Large intestine (tissue), 3 donors: ENCODE measurements around the gene TJAP1. TPM values are rescaled to one million over a fixed set of nuclear protein-coding genes. Genes with fewer than 3 reads are reported as not detected.

ENCODE experiments used
- DNase-seq, 2 donors: peaks; one replicate each; pipeline versions ENCODE4 v3.0.0 to v3.0.0-alpha.2; 2013
- H3K27ac ChIP-seq: one replicate; pipeline ENCODE4 v1.5.1; 2013; ENCODE audit warnings: low read length
- H3K27me3 ChIP-seq: 2 replicates; pipeline ENCODE4 v1.6.1; 2013; ENCODE audit warnings: low read length; ENCODE audit not compliant: control insufficient read depth, insufficient read depth
- H3K36me3 ChIP-seq: 2 replicates; pipeline ENCODE4 v1.6.1; 2013; ENCODE audit warnings: low read length; ENCODE audit not compliant: control insufficient read depth, insufficient read depth
- H3K4me1 ChIP-seq: one replicate; pipeline ENCODE4 v1.6.1; 2013; ENCODE audit warnings: low read length; ENCODE audit not compliant: control insufficient read depth, insufficient read depth
- H3K4me3 ChIP-seq: one replicate; pipeline ENCODE4 v1.5.1; 2013; ENCODE audit warnings: low read length
- H3K9me3 ChIP-seq: one replicate; pipeline ENCODE4 v1.6.1; 2013; ENCODE audit warnings: mild to moderate bottlenecking, low read depth, low read length, moderate library complexity; ENCODE audit not compliant: control insufficient read depth
- WGBS: methylation state at CpG from one replicate; pipeline ENCODE4 v1.1.5; 2013; ENCODE audit warnings: low lambda C conversion rate; ENCODE audit not compliant: insufficient coverage; 5-methylcytosine and 5-hydroxymethylcytosine counted together
- polyA plus RNA-seq: library from polyadenylated mRNA; unstranded; fragments of 120-200 nt; gene quantifications from one replicate; pipeline ENCODE4 v1.2.1, GENCODE V29; 2013

TJAP1 gene
- polyA plus RNA-seq, 1 donor: 43.1 TPM

DNA sequence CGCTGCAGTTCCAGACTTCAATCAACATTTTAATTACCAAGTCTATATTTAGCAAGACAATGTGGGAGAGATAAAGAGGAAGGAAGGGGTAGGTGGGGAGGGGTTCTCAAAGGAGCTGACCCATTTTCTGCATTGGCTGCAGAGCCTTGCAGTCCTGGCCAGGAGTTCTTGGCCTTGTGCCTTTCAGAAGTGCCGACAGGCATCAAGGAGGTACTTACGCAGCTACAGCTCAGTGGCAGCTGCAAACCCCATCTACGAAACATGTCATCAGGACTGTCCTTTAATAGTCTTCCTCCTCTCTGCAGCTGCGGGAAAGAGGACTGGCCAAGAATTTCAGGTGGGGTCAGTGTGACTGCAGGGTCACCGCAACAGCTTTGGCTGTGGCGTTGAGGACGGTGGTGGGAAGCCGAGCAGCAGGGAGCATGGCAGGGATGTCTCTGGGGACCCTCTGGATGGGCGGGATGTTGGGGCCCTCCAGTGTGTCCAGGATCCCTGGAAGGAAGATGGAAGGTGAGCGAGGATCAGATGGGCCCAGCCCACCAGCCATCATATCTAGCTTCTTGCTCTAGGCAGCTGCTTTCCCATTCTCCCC is 34.5 kb downstream of the TJAP1 start:
- WGBS: no CpG with 5 or more reads among the region's 11 CpGs
- H3K9me3 ChIP-seq: no peaks in the 10 kb centered on the region
- H3K27ac ChIP-seq: no peak overlapping the region
- peaks cover 33% of the 10 kb centered on the region for H3K4me1 ChIP-seq
- no peak for DNase-seq
- H3K36me3 ChIP-seq: peaks cover 45% of the 10 kb centered on the region
- no peak overlapping the region for H3K4me3 ChIP-seq
- peaks cover 20% of the 10 kb centered on the region for H3K27me3 ChIP-seq

GRCh38 chr6:43515808-43516207 is 38.4 kb downstream of the TJAP1 start:
- no peaks in the 10 kb centered on the region for H3K27me3 ChIP-seq
- DNase-seq: no peak
- H3K36me3 ChIP-seq: peaks cover 62% of the 10 kb centered on the region
- WGBS: 50% methylated on average over 1 of the region's 9 CpGs
- H3K4me3 ChIP-seq: peak overlapping the region; percentile 83
- H3K27ac ChIP-seq: peak overlapping the region; percentile 73
- H3K9me3 ChIP-seq: no peaks in the 10 kb centered on the region
- H3K4me1 ChIP-seq: peaks cover 20% of the 10 kb centered on the region

DNA sequence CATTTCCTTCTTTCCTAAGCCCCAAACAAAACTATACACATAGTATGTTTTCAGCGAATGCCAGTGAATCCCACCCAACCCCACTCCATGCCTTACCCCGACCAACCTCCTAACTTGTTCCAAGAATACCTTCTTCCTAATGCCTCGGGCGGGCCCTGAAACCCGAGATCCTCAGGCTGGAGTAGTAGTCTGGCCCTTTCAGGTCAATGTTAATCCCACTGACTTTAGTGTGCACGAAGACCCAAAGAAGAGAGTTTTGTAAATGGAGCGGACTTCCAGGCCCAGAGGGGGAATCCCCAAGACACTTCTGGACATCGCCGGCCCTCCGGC is 39.0 kb downstream of the TJAP1 start:
- Histone ChIP-seq H3K27ac (peak overlapping the region; percentile 73), H3K27me3 (no peaks in the 10 kb centered on the region), H3K4me3 (peak overlapping the region; percentile 83), H3K36me3 (peaks cover 63% of the 10 kb centered on the region), H3K4me1 (peaks cover 16% of the 10 kb centered on the region), H3K9me3 (no peaks in the 10 kb centered on the region)
- WGBS: no CpG with 5 or more reads among the region's 10 CpGs
- no peak for DNase-seq

DNA sequence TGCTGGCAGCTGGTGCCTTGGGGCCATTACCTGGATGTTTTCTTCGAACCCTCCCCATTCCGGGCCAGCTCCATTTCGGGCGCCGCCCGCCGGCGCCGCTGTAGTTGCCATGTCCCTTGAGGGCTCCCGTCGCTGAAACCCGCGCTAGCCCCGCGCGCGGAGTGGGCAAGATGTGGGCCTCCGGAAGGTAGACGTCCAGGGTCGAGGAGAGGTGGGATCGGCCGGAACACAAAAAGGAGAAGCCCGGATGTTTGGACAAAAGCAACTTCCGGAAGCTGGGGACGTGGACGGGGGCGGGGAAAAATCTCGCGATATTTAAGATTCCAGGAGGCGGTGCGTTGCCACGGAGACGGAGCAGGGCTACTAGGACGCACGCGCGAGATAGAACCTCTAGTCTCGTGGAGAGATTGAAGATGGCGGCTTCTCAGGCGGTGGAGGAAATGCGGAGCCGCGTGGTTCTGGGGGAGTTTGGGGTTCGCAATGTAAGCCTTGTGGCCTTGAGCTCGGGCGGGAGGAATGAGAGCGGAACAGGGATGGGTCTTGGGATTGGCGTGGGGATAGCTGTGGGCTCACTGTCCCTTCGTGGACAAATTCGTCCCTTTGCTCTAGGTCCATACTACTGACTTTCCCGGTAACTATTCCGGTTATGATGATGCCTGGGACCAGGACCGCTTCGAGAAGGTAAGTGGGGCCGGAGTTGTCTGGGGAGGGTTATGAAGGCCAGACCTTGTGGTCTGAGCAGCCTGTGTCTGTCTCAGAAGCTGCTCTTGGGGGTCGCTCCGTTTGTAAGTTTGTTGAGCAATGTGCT is 39.5 kb downstream of the TJAP1 start, which contains the start of the genes POLR1C and YIPF3:
Gene POLR1C, plus strand, starts transcription at position 393 of the 808 bp plus-strand sequence. Its CDS starts 21 bp downstream, at position 414.
Gene YIPF3, minus strand, starts transcription at position 230 of the 808 bp plus-strand sequence. Its CDS starts 119 bp downstream, at position 111.
- Histone ChIP-seq H3K27ac (peak within 1 kb of the TSS; percentile 73), H3K36me3 (peaks cover 63% of the 10 kb centered on the region), H3K27me3 (no peaks in the 10 kb centered on the region), H3K4me3 (peak within 1 kb of the TSS; percentile 83), H3K9me3 (no peaks in the 10 kb centered on the region), H3K4me1 (peaks cover 16% of the 10 kb centered on the region)
- no CpG with 5 or more reads among the region's 57 CpGs for WGBS
- peak; percentile 97 to 98 for DNase-seq

GRCh38 chr6:43517505-43518357 is 40.4 kb downstream of the TJAP1 start:
- DNase-seq: no peak
- 0% methylated on average over 4 of the region's 10 CpGs for WGBS
- peaks cover 16% of the 10 kb centered on the region for H3K4me1 ChIP-seq
- H3K4me3 ChIP-seq: peak overlapping the region; percentile 83
- H3K27ac ChIP-seq: no peak overlapping the region
- H3K9me3 ChIP-seq: no peaks in the 10 kb centered on the region
- no peaks in the 10 kb centered on the region for H3K27me3 ChIP-seq
- H3K36me3 ChIP-seq: peaks cover 63% of the 10 kb centered on the region

GRCh38 chr6:43520097-43520496 is 42.7 kb downstream of the TJAP1 start:
- DNase-seq: no peak
- Histone ChIP-seq H3K4me1 (peaks cover 16% of the 10 kb centered on the region), H3K27ac (no peak overlapping the region), H3K9me3 (no peaks in the 10 kb centered on the region), H3K27me3 (no peaks in the 10 kb centered on the region), H3K36me3 (peaks cover 62% of the 10 kb centered on the region), H3K4me3 (no peak overlapping the region)
- no CpG with 5 or more reads among the region's 8 CpGs for WGBS

GRCh38 chr6:43521836-43522235 is 44.5 kb downstream of the TJAP1 start:
- no CpG with 5 or more reads among the region's 2 CpGs for WGBS
- Histone ChIP-seq H3K9me3 (no peaks in the 10 kb centered on the region), H3K36me3 (peaks cover 75% of the 10 kb centered on the region), H3K27ac (no peak overlapping the region), H3K4me3 (no peak overlapping the region), H3K4me1 (peaks cover 7% of the 10 kb centered on the region), H3K27me3 (no peaks in the 10 kb centered on the region)
- no peak for DNase-seq

DNA sequence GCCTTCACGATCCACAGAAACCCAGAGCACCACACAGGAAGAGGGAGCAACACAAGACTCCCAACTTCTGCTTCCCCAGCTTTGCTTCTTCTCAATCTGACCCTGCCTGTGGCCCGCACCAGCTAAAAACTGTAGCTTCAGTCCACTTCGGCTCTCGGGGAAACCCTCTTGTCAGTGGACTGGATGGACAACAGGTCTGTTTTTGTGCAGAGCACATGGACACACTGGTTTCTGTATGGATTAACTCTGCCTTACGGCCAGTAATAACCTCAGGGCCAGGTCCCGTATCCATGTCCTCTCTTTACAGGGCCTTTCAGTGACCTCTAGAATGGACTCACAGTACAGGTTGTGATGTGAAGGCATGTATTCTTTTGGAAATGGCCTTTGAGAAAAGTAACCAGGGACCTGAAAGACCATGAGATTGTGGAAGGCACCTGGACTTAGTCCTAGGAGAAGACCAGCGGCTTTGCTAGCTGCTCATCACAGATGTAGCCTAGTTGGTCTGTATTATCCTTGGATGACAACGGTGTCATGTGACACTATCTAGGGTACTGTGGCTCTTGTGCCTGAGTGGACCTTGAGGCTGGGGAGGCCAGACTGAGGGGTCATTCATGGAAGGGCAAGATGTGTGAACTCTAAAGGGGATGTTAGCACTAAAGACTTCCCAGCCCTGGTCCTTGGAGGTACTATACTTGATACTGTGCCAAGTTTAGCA is 45.3 kb downstream of the TJAP1 start:
- Histone ChIP-seq H3K9me3 (no peaks in the 10 kb centered on the region), H3K4me1 (peaks cover 7% of the 10 kb centered on the region), H3K27me3 (no peaks in the 10 kb centered on the region), H3K36me3 (peaks cover 82% of the 10 kb centered on the region), H3K4me3 (no peak overlapping the region), H3K27ac (no peak overlapping the region)
- whole genome bisulfite sequencing: no CpG with 5 or more reads among the region's 8 CpGs
- no peak for DNase-seq

DNA sequence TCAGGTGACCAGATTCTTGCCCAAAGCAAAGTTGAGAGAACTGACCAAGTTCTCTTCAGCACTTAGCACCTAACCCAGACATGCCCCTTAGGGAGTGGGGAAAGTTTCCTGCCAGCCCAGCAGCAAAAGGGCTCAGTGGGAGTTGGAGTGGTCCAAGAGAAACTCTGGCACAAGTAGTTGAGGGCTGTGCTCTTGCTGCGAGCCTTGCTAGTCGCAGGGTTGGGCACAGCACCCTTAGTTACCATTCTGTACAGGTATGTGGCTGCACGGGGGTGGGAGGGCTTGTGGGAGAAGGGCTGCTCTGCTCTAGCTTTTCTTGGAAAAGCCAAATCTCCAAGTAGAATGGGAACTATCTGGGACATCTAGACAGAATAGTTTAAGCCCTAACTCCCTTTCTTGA is 45.9 kb downstream of the TJAP1 start:
- H3K36me3 ChIP-seq: peaks cover 87% of the 10 kb centered on the region
- no peak overlapping the region for H3K4me3 ChIP-seq
- DNase-seq: no peak
- WGBS: no CpG with 5 or more reads among the region's 3 CpGs
- H3K9me3 ChIP-seq: no peaks in the 10 kb centered on the region
- peaks cover 2% of the 10 kb centered on the region for H3K4me1 ChIP-seq
- no peaks in the 10 kb centered on the region for H3K27me3 ChIP-seq
- H3K27ac ChIP-seq: no peak overlapping the region
